Left ventricle myocardium superior (tissue), 1 donor: ENCODE results near the gene MBOAT2. TPM values are rescaled to one million over a fixed set of nuclear protein-coding genes. Genes with fewer than 3 reads are reported as not detected.
"Not testable (repeated sequence)": the region's sequence is repeated elsewhere in the genome, so short reads cannot be mapped to it uniquely, and the experiment has no call there.

Source experiments
- ATAC-seq: fragments of 200-7000 bp; cut with Tn5 transposase; one replicate; pipeline ENCODE4 v1.9.1; 2020; ENCODE audit warnings: mild to moderate bottlenecking, moderate library complexity
- DNase-seq: peaks from one replicate; pipeline ENCODE4 v3.0.0-alpha.2; 2020
- intact Hi-C: fragments of 100-400 bp; cut with micrococcal nuclease; formaldehyde crosslinking; loops from one replicate; pipeline ENCODE4 v1.11.0; 2022
- total RNA-seq: library from RNA; stranded (reverse); fragmentation: NEBNext Ultra II Directional; extraction: Animal tissue kit (Norgen Biotek cat#: 25700); gene quantifications from one replicate; pipeline ENCODE4 v1.2.1, GENCODE V29; 2021
- donor health status: DM: no; HTN: yes; CAD: no; lungs with severe emphysema.

Gene MBOAT2
- total RNA-seq, 1 donor from 2014 or later = 15.5 TPM

DNA sequence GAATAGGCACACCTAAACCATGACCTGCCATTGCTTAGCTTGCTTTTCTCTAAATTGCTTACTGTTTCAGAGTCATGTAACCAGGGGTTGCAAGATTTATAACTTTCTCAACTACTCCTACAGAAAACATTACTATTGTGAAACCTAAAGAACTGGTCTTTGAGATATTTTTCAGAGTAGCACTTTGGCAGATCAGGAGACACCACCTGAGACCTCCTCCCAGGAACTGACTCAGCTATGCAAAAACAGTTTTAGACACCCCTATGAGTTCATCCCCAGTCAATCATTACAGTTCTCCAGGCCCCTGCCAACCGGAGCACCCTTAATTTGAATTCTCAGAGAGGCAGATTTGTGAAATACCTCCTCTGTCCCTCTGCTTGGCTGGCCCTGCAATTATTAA lies 80.3 kb downstream of the MBOAT2 start:
- ATAC-seq = no peak
- intact Hi-C loops = no loop called here
- no peak for DNase-seq

- ATAC-seq (no peak), DNase-seq (no peak)
- intact Hi-C loops = no loop called here
Measured at GRCh38 chr2:8922431-8922830, 81.1 kb downstream of the MBOAT2 start.

DNA sequence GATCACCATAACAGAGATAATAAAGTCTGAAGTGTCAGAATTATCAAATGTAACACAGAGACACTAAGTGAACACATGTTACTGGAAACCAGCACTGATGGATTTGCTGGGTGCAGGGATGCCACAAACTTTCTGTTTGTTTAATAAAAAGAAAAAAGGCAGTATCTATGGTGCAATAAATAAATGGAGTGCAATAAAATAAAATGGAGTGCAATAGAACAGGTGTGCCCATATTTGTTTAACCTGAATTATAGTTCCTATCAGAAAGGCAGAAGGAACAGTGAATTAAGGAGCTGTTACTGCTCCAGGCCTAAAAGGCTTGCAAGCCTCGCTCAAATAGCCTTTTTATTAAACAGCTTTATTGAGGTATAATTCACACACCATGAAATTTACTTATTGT lies 85.1 kb downstream of the MBOAT2 start:
- intact Hi-C loops = no loop called here
- no peak for DNase-seq
- no peak for ATAC-seq

DNA sequence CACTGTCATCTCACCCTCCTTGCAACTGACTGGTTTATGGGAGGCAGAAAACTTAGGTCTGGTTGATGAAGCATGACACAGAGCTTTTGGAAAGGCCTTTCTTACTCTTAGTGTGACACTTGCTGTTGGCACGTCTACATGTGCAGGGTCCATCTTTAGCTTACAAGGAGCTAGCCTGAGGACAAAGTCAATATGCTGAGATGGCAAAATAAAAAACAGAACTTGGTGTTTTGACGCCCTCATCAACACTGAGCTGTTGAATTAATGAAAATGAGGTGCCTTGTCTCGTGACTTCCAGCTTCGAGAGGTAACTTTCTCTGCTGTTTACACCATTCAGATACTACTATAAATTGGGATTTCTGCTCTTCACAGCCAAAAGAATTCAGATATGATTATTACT lies 87.5 kb downstream of the MBOAT2 start:
- ATAC-seq (no peak), DNase-seq (no peak)

GRCh38 chr2:8913767-8914166 lies 89.7 kb downstream of the MBOAT2 start:
- DNase-seq, intact Hi-C loops, ATAC-seq: not testable (repeated sequence)

More for the DNA sequence above, 87.5 kb downstream of the MBOAT2 start:
- intact Hi-C loops = no loop called here

DNA sequence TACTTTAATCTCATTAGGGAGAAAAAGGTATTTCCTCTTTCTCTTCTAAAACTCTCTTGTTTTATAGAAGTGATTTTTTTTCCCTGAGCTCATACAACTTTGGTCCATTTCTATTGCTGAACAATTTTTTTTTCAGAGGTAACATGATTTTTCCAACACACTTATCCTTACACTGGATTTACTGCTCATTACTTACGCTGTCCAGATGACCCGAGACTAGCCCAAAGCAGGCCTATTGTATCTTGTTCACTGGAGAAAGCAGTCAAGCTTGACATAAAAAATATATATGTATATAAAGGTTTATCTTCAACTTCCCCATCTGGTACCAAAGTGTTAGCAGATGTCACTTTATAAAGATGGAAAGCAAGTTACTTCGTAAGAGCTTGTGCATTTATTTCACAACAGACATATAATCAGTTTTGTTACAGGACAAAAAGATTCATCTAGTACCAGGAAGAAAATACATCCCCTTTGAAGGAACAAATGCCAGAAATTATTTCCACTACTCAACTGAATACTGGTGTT lies 95.7 kb downstream of the MBOAT2 start:
- intact Hi-C loops = no loop called here
- DNase-seq (no peak), ATAC-seq (no peak)

GRCh38 chr2:8903924-8904323 lies 99.6 kb downstream of the MBOAT2 start:
- intact Hi-C loops, DNase-seq, ATAC-seq: not testable (repeated sequence)

GRCh38 chr2:8902757-8903156 lies 100.7 kb downstream of the MBOAT2 start:
- DNase-seq, intact Hi-C loops, ATAC-seq: not testable (repeated sequence)

DNA sequence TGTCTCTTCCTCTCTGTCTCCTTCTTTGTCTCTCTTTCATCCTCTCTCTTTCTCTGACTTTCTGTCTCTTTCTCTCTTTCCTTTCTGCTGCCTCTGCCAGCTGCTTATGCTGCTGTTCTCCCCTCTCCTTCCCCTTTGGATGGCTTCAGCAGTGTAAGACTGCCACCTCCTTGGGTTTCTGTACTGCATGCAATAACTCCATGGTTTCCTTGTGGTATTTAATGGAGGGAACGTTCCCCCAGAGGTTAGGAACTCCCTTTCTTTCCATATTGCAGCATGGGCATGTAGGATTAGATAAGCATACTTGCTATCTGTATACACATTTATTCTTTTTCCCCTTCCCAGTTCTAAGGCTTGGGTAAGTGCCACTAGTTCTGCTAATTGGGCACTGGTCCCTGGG lies 106.3 kb downstream of the MBOAT2 start:
- intact Hi-C loops, ATAC-seq: not testable (repeated sequence)

GRCh38 chr2:8896671-8897070 lies 106.8 kb downstream of the MBOAT2 start:
- intact Hi-C loops, DNase-seq, ATAC-seq: not testable (repeated sequence)

More for the DNA sequence above, 106.3 kb downstream of the MBOAT2 start:
- not testable (repeated sequence) for DNase-seq

- intact Hi-C loops, DNase-seq, ATAC-seq: not testable (repeated sequence)
Measured at GRCh38 chr2:8895087-8895912, 108.2 kb downstream of the MBOAT2 start.

GRCh38 chr2:8893978-8894820 lies 109.3 kb downstream of the MBOAT2 start:
- intact Hi-C loops = no loop called here
- ATAC-seq (no peak), DNase-seq (no peak)

GRCh38 chr2:8893474-8893873 lies 110.0 kb downstream of the MBOAT2 start:
- ATAC-seq = no peak
- intact Hi-C loops = no loop called here
- no peak for DNase-seq

GRCh38 chr2:8892111-8892510 lies 111.4 kb downstream of the MBOAT2 start:
- peak; percentile 71 for ATAC-seq
- intact Hi-C loops = no loop called here
- no peak for DNase-seq

DNA sequence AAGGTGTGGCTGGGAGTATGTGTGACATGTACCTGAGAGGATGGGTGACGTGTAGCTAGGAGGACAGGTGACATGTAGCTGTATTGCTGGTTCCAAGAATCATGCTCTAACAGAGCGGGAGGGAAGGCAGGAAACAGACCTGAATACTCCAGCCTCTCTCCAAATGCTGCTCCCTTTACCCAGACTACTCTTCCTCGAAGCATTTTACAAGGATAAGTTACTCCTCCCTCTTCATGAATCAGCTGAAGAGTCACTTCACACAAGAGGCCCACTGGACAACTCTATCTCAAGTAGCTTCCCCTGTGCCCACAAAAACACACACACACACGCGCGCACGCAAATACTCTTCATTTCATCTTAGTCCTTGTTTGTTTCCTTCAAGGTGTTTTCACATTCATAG lies 113.5 kb downstream of the MBOAT2 start:
- ATAC-seq (no peak), DNase-seq (no peak)
- intact Hi-C loops = no loop called here

DNA sequence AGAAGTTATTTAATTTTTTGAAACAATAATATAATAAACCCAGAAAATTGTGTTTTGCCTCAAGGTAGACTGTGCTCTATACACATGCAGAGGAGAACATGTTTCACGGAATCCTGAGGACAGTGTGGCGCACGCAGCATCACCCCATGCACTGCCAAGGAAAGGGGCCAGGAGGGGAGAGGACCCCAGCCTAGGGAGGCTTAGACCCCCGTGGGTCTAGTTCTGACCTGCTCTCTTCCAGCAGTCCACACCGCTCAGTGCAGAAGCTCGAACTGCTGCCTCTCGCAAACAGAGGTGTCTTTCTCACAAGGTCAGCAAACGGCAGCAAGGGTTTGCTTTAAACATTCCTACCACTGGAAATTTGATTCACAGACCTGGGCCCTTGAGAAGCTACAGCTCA lies 114.5 kb downstream of the MBOAT2 start:
- ATAC-seq = no peak
- DNase-seq = no peak
- intact Hi-C loops = no loop called here

DNA sequence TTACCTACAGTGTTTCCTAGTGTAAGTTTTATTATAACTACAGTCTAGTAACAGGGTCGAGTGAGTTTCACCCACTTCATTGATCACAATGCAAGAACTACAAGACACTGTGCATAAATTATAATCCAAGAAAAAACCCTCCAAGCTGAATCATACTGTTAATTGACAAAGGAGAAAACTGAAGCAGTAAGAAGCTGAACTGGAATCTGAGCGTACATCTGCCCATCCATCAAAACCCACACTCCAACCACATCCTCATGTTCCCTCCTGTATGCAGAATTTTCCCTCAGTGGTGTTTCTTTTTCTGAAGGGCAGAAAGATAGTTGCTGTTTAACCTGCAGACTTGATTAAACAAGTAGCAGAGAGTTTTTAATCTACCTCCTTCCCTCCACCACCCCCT lies 116.6 kb downstream of the MBOAT2 start:
- intact Hi-C loops = no loop called here
- ATAC-seq (no peak), DNase-seq (no peak)

DNA sequence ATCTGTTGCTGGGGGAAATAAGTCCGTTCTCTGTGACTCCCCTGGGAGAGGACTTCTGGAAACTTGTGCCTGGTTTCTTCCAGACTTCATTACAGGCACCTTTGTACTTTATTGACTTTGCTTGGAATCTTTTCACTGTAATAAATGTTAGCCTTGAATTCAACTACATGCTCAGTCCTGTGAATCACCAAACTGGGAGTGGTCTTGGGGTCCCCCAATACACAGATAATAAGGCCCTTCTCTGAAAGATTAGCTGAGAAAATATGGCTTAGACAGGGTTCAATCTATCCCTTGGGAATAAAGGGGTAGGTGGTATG lies 117.3 kb downstream of the MBOAT2 start:
- intact Hi-C loops = no loop called here
- ATAC-seq (no peak), DNase-seq (no peak)

DNA sequence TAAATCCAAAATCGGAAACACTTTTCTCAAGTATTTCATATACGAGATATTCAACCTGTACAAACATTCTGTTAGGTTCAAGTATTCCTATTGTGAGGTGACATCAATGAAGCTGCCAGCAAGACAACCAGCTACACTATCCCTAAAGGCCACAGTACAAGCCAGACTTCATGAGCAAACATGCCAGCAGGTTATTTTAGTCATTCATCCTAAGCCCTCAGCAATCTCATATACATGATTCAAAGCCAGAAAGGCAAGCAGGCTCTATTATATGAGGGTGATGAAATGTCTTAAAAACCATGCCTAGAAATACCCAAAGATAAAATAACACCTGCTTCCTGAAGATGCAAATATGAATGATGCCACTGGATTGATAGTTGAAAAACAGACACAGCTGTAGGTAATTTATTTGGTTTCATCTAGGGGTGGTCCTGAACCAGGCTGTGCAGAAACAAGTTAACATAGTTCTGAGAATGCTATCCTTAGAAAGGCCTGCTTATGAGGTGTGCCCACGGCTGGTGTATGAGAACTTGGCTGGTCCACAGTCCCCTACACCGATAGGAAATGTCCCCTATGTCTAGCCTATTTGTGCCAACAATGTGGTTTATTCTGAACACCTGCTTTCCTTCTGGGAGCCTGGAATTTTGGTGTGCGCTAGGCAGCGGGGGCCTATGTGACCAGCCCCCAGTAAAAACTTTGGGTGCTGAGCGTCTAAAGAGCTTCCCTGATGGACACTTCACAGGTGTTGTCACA lies 117.9 kb downstream of the MBOAT2 start:
- intact Hi-C loops = no loop called here
- peak; percentile 97 for ATAC-seq
- DNase-seq = no peak
